Subcutaneous abdominal adipose tissue (tissue), 5 donors: ENCODE results near the gene KLF11.
A peak's percentile ranks its signal among the peaks of the same experiment; 100 is the strongest.

ENCODE experiments used
- H3K27ac ChIP-seq: one replicate; pipeline ENCODE4 v1.7.0; 2013; ENCODE audit warnings: low read depth, mild to moderate bottlenecking, inconsistent platforms, low read length, moderate library complexity
- H3K27me3 ChIP-seq, 5 donors: one replicate each; pipeline ENCODE4 v1.7.0; 2013; ENCODE audit warnings: low read length in 5 of 5, inconsistent platforms in 1 of 5; ENCODE audit not compliant: control insufficient read depth in 5 of 5, insufficient read depth in 4 of 5
- H3K36me3 ChIP-seq, 5 donors: one replicate each; pipeline ENCODE4 v1.7.0; 2013; ENCODE audit warnings: low read length in 5 of 5; ENCODE audit not compliant: control insufficient read depth in 5 of 5, insufficient read depth in 5 of 5
- H3K4me1 ChIP-seq, 5 donors: one replicate each; pipeline ENCODE4 v1.7.0; 2013; ENCODE audit warnings: low read length in 5 of 5, mild to moderate bottlenecking in 3 of 5, moderate library complexity in 1 of 5; ENCODE audit not compliant: control insufficient read depth in 5 of 5, insufficient read depth in 5 of 5
- H3K4me3 ChIP-seq, 5 donors: one replicate each; pipeline ENCODE4 v1.7.0; 2013; ENCODE audit warnings: low read length in 5 of 5, low read depth in 1 of 5
- H3K9ac ChIP-seq, 5 donors: one replicate each; pipeline ENCODE4 v1.7.0; 2013; ENCODE audit warnings: low read length in 5 of 5, mild to moderate bottlenecking in 4 of 5, moderate library complexity in 3 of 5
- H3K9me3 ChIP-seq, 5 donors: one replicate each; pipeline ENCODE4 v1.7.0; 2013; ENCODE audit warnings: low read length in 5 of 5; ENCODE audit not compliant: control insufficient read depth in 5 of 5
- donor health status: healthy.
- donor health status: healthy.
- donor health status: healthy.
- donor health status: healthy.
- donor health status: healthy.

KLF11 gene

DNA sequence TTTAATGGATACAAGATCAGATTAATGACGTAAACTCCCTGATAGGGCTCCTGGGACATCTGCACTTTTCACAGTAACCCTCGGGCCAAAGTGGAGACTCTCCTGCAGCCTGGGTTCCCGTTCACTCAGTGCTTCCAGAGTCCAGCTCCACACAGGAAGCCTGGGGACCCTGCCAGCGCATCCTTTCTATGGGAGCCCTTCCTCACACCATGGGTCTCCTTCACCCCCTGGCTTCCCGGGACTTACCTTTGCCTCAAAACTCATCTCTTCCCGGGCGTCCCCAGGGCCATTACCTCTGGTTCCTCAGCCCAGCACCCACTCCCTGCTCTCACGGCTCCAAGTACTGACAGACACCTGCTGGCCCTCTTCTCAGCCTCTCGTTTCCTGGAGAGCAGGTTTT is 40.7 kb upstream of the KLF11 start:
- Histone ChIP-seq H3K9me3 (no peaks in the 10 kb centered on the region), H3K9ac (peak overlapping the region in 4 of 5 donors; percentile 21 to 77 (median 60)), H3K27me3 (no peaks in the 10 kb centered on the region), H3K4me1 (peaks cover 5 to 53% (median 40%) of the 10 kb centered on the region in 5 donors), H3K4me3 (no peak overlapping the region), H3K27ac (peak overlapping the region; percentile 84), H3K36me3 (peaks cover 0 to 5% (median 0%) of the 10 kb centered on the region in 5 donors)

DNA sequence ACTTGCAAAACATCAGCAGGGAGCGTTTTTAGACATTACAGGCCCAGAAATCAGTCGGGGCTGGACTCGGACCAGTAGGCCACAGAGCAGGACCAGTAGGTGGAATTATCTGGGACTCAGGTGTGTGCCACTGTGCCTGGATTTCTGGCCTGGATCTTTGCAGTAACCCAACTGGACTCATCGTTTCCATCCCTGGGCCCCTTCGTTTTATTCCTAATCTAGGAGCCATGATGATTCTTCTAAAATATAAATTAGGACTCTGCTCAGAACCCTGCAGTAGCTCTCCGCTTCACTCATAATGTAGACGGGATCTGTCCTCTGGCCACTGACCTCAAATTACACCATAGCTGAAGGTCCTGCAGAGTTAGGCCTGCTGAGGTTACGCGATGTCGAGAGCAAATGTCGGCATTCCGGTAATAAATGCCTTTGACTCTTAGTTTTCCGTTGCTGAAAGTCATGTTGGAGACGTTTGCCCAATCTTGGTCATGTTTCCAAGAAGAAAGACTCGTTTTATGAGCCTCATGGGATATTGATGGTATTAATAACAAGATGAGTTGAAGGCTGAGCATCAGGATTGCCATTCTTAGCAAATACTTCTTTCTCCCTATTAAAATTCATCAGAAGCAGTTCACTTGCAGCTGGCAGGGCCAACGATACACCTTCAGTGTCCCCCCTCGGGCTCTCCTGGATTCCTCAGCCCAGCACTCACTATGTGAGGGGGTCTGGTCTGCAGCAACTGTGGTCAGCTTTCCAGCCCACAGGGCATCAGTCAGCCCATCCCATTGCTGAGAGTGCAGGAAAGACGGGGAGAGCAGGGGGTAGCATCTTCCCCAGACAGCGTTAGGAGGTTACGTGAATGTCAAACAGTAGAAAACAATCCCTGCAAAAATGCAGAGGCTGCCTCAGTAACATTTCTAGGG is 39.9 kb upstream of the KLF11 start:
- H3K4me3 ChIP-seq, result peak overlapping the region in 1 of 5 donors; percentile 9
- H3K9me3 ChIP-seq, result no peaks in the 10 kb centered on the region
- peak overlapping the region in 4 of 5 donors; percentile 21 to 77 (median 65) for H3K9ac ChIP-seq
- H3K27me3 ChIP-seq, result no peaks in the 10 kb centered on the region
- peak overlapping the region; percentile 84 for H3K27ac ChIP-seq
- H3K36me3 ChIP-seq, result peaks cover 0 to 5% (median 0%) of the 10 kb centered on the region in 5 donors
- H3K4me1 ChIP-seq, result peaks cover 8 to 60% (median 48%) of the 10 kb centered on the region in 5 donors

GRCh38 chr2:10004401-10004800 is 38.9 kb upstream of the KLF11 start:
- Histone ChIP-seq H3K9ac (peak overlapping the region in 2 of 5 donors; percentile 68 to 74), H3K27ac (peak overlapping the region; percentile 84), H3K36me3 (peaks cover 0 to 3% (median 0%) of the 10 kb centered on the region in 5 donors), H3K27me3 (no peaks in the 10 kb centered on the region), H3K4me3 (no peak overlapping the region), H3K9me3 (no peaks in the 10 kb centered on the region), H3K4me1 (peaks cover 12 to 70% (median 57%) of the 10 kb centered on the region in 5 donors)

DNA sequence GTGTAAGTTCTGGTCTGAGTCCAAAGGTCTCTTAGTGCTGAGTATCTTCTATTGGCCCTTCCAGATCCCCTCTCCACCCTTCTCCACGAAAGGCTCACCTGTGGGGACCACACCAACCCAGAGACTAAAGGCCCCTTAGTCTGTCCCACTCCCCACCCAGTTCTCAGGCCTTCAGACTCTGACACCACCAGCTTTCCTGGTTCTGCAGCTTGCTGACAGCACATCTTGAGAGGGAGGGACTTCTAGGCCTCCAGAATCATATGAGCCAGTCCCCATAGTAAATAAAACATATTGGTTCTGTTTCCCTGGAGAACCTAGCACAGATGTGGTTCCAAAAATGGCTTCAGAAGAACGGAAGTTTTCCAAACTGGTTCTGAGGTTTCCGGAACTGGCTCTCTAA is 38.5 kb upstream of the KLF11 start:
- no peaks in the 10 kb centered on the region for H3K9me3 ChIP-seq
- peaks cover 0 to 2% (median 0%) of the 10 kb centered on the region in 5 donors for H3K36me3 ChIP-seq
- peak overlapping the region; percentile 84 for H3K27ac ChIP-seq
- H3K4me1 ChIP-seq, result peaks cover 13 to 74% (median 61%) of the 10 kb centered on the region in 5 donors
- no peaks in the 10 kb centered on the region for H3K27me3 ChIP-seq
- H3K4me3 ChIP-seq, result no peak overlapping the region
- H3K9ac ChIP-seq, result peak overlapping the region in 2 of 5 donors; percentile 68 to 74

GRCh38 chr2:10005461-10006235 is 37.7 kb upstream of the KLF11 start:
- Histone ChIP-seq H3K9ac (peak overlapping the region in 1 of 5 donors; percentile 74), H3K36me3 (no peaks in the 10 kb centered on the region), H3K9me3 (no peaks in the 10 kb centered on the region), H3K4me1 (peaks cover 19 to 82% (median 69%) of the 10 kb centered on the region in 5 donors), H3K4me3 (no peak overlapping the region), H3K27ac (peak overlapping the region; percentile 84), H3K27me3 (no peaks in the 10 kb centered on the region)

GRCh38 chr2:10006236-10007161 is 36.9 kb upstream of the KLF11 start:
- Histone ChIP-seq H3K27ac (peak overlapping the region; percentile 37), H3K27me3 (no peaks in the 10 kb centered on the region), H3K36me3 (no peaks in the 10 kb centered on the region), H3K4me1 (peaks cover 19 to 89% (median 73%) of the 10 kb centered on the region in 5 donors), H3K9me3 (no peaks in the 10 kb centered on the region), H3K4me3 (peak overlapping the region in 1 of 5 donors; percentile 1), H3K9ac (peak overlapping the region in 1 of 5 donors; percentile 24)

DNA sequence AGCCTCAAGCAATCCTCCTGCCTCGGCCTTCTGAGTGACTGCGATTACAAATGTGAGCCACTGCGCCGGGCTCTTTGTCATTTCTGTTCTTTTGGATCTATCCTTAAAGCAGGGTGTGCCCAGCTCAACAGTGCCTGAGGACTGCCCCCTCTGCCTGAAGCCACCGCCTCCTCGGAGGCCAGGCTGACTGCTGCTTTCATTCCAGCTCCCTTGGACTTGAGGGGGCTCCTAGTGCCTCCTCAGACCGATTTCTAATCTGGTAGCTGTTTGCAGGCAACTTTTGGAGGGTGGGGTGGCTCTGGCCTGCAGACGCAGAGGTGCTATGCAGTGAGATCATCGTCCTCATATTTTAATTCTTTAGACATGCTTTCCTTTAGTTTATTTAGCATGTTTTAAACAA is 35.9 kb upstream of the KLF11 start:
- peak overlapping the region; percentile 95 for H3K27ac ChIP-seq
- no peaks in the 10 kb centered on the region for H3K36me3 ChIP-seq

GRCh38 chr2:10007921-10008808 is 35.2 kb upstream of the KLF11 start:
- peaks cover 19 to 79% (median 64%) of the 10 kb centered on the region in 5 donors for H3K4me1 ChIP-seq
- no peaks in the 10 kb centered on the region for H3K27me3 ChIP-seq
- H3K4me3 ChIP-seq, result peak overlapping the region in 2 of 5 donors; percentile 17 to 57
- peak overlapping the region; percentile 95 for H3K27ac ChIP-seq
- no peaks in the 10 kb centered on the region for H3K36me3 ChIP-seq
- H3K9me3 ChIP-seq, result no peaks in the 10 kb centered on the region
- H3K9ac ChIP-seq, result peak overlapping the region; percentile 26 to 78 (median 54)

More for the DNA sequence above, 35.9 kb upstream of the KLF11 start:
- no peak overlapping the region for H3K9ac ChIP-seq
- H3K9me3 ChIP-seq, result no peaks in the 10 kb centered on the region
- no peak overlapping the region for H3K4me3 ChIP-seq
- H3K4me1 ChIP-seq, result peaks cover 19 to 86% (median 70%) of the 10 kb centered on the region in 5 donors
- H3K27me3 ChIP-seq, result no peaks in the 10 kb centered on the region
